SK-N-MC (cell line): ENCODE results near the gene AAK1.

Source experiments
- EZH2 ChIP-seq: fragments of 200-600 bp; sonication (generic); IDR thresholded peaks from one replicate; pipeline ENCODE4 v1.6.1; 2017; ENCODE audit warnings: antibody characterized with exemption
- POLR2AphosphoS5 ChIP-seq: IDR thresholded peaks from 2 replicates; pipeline ENCODE4 v1.6.1; 2012; ENCODE audit warnings: mild to moderate bottlenecking, low read depth, low read length, borderline replicate concordance

DNA sequence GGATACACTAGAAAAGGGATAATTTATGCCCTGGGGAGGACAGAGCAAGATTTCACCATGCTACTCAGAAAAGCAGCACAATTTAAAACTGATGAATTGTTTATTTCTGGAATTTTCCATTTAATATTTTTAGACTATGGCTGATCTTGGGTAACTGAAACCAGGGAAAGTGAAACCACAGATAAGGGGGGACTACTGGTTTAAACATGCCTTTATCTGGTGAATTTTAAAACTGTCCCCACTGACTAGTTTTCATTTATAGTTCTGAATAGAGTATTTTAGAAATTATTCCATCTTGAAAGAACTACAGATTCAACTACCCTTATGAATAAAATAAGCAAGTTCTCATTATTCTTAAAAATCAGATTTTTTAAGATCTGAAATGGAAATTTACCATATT is 221.3 kb downstream of the AAK1 start:
- TF ChIP-seq EZH2: no peak
- no peak for TF ChIP-seq POLR2AphosphoS5
